ENCODE data around the gene ADAMTS9.

ADAMTS9 gene

DNA sequence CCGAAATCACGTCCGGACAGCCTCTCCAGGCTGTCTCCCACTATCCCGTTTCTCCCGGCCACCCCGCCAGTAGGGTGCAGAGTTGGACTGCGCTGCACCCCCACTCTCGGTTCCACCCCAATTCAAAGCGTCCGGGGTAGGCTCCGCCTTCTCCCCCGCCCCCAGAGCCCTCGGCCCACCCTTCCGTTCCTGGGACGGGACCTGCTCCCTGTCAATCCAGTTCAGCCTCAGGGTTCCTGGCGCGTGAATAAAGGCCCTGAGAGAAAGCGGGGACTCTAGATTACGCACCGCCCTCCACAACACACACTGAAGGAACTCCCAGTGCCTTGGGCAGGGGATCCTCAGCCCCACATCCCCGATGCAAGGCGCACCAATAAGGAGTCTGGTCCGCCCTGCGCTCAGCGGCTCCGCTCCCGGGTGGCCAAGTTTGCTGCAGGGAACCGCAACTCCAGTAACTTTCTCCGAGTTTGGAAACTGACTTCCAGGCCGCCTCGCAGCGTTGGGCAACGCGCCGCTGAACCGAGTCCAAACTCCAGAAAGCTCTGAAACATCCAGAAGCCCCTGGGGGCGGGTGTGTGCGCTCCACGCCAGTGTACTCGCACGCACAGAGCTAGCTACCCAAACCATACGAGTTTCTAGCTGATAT lies 1.9 kb downstream of the ADAMTS9 start:
- peaks cover 8% of the 10 kb centered on the region for H3K4me1 ChIP-seq (ENCODE audit: control insufficient read depth, insufficient read depth, low read length)
- peak overlapping the region; percentile 32; the same call in 1 of the 2 replicates for H3K4me3 ChIP-seq (ENCODE audit: low read length)
- peak; percentile 75 for DNase-seq (ENCODE audit: low read depth, low spot score)
- peaks cover 45% of the 10 kb centered on the region for H3K27me3 ChIP-seq (ENCODE audit: control insufficient read depth, insufficient read depth, low read length)
- no peaks in the 10 kb centered on the region for H3K36me3 ChIP-seq (ENCODE audit: control insufficient read depth, insufficient read depth, low read length)
- no peaks in the 10 kb centered on the region for H3K9me3 ChIP-seq (ENCODE audit: control insufficient read depth, insufficient read depth, low read length)
- WGBS (ENCODE audit: insufficient coverage, insufficient read length), result no CpG with 5 or more reads among the region's 42 CpGs
- no peak overlapping the region for H3K27ac ChIP-seq (ENCODE audit: low read length)

DNA sequence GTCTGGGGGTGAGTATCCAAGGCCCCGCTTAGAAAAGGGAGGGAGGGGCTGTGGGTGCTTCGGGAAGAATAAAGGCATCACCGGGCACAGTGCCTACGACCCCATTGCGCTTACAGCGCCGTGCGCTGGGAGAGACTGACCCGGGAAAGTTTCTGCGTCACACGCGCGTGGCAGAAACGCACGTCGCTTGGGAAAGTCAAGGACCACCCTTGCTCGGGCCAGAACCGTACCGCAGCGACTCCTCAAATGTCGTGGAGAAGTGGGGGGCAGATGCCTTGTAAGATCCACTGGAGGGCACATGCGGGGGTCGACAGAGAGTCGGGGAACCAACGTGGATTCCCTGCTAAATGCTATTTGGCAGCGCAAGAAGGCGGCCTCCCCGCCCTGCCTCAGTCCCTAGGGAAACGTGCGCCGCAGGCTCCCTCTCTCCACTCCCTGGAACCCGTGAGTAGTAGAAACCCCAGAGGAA lies 2.4 kb downstream of the ADAMTS9 start:
- H3K4me3 ChIP-seq (ENCODE audit: low read length), result peak overlapping the region; percentile 32; the same call in 1 of the 2 replicates
- peaks cover 49% of the 10 kb centered on the region for H3K27me3 ChIP-seq (ENCODE audit: control insufficient read depth, insufficient read depth, low read length)
- DNase-seq (ENCODE audit: low read depth, low spot score), result no peak
- H3K4me1 ChIP-seq (ENCODE audit: control insufficient read depth, insufficient read depth, low read length), result peaks cover 8% of the 10 kb centered on the region
- no peak overlapping the region for H3K27ac ChIP-seq (ENCODE audit: low read length)
- H3K36me3 ChIP-seq (ENCODE audit: control insufficient read depth, insufficient read depth, low read length), result no peaks in the 10 kb centered on the region
- no peaks in the 10 kb centered on the region for H3K9me3 ChIP-seq (ENCODE audit: control insufficient read depth, insufficient read depth, low read length)
- no CpG with 5 or more reads among the region's 32 CpGs for WGBS (ENCODE audit: insufficient coverage, insufficient read length)

DNA sequence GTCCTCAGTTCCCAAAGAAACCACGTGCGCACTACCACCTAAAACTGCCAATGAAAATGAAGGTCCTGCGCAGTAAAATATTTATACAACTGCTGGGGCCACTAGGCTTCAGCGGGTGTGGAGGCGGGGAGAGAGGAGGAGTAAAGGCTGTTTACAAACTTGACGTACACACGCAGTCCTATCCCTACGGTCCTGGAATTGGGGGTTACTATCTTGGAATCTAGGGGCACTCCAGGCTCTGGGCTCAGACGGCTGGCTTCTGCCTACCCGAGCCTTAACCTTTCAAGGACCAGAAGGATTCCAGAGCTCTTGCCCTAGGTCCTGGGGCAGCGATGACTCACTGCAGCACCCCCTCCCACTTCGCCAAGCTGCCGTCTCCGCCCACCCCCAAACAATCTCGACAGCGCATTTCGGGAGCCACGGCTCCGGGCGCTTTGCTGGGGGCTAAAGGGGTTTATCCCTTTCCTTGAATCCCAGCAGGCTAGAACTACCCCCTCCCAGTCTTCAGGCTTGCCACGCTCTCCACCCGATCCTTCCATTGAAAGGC lies 3.0 kb downstream of the ADAMTS9 start:
- peak overlapping the region; percentile 32; the same call in 1 of the 2 replicates for H3K4me3 ChIP-seq (ENCODE audit: low read length)
- peaks cover 8% of the 10 kb centered on the region for H3K4me1 ChIP-seq (ENCODE audit: control insufficient read depth, insufficient read depth, low read length)
- no CpG with 5 or more reads among the region's 22 CpGs for WGBS (ENCODE audit: insufficient coverage, insufficient read length)
- H3K9me3 ChIP-seq (ENCODE audit: control insufficient read depth, insufficient read depth, low read length), result no peaks in the 10 kb centered on the region
- H3K27ac ChIP-seq (ENCODE audit: low read length), result no peak overlapping the region
- DNase-seq (ENCODE audit: low read depth, low spot score), result no peak
- no peaks in the 10 kb centered on the region for H3K36me3 ChIP-seq (ENCODE audit: control insufficient read depth, insufficient read depth, low read length)
- H3K27me3 ChIP-seq (ENCODE audit: control insufficient read depth, insufficient read depth, low read length), result peaks cover 51% of the 10 kb centered on the region

DNA sequence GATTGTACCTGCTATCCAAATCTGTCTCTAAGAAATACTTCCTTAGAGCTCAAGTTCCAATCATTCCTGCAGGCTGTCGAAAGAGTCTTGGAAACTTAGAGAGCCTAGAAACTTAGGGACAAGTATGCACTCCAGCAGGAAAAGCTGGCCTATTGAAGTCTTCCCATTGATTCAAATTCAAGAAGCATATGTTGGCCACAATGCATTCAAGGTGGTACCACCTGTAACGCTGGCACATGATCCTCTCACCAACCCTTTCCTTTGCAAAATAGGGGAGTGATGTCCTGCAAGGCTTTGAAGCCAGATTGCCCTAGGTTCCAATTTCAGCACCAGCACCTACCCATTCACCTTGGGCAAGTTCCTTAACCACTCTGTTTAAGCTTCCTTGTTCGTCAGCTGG lies 6.0 kb downstream of the ADAMTS9 start:
- no peak for DNase-seq (ENCODE audit: low read depth, low spot score)
- H3K27me3 ChIP-seq (ENCODE audit: control insufficient read depth, insufficient read depth, low read length), result peaks cover 46% of the 10 kb centered on the region
- H3K4me1 ChIP-seq (ENCODE audit: control insufficient read depth, insufficient read depth, low read length), result peaks cover 9% of the 10 kb centered on the region
- H3K36me3 ChIP-seq (ENCODE audit: control insufficient read depth, insufficient read depth, low read length), result no peaks in the 10 kb centered on the region
- H3K27ac ChIP-seq (ENCODE audit: low read length), result no peak overlapping the region
- no peaks in the 10 kb centered on the region for H3K9me3 ChIP-seq (ENCODE audit: control insufficient read depth, insufficient read depth, low read length)
- H3K4me3 ChIP-seq (ENCODE audit: low read length), result no peak overlapping the region
- WGBS (ENCODE audit: insufficient coverage, insufficient read length), result no CpG with 5 or more reads among the region's 3 CpGs

DNA sequence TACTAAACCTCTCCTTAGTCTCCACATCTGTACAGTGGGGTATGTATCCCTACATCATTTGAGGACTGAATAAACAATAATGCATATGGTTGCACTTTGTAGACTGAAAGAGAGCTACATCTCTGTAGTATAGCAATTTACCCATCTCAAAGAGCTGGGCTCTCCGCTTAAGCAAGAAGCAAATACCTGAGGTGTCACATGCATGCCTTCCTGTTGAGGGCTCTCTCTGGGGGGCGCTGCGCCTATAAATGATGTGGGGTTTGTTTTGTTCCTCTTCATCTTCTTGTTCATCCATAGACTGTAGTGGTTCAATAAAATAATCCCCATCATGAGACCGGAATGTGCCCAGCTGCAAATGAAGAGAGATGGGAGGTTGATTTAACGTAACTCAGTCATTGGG lies 6.8 kb downstream of the ADAMTS9 start:
- no peak overlapping the region for H3K4me3 ChIP-seq (ENCODE audit: low read length)
- no peak for DNase-seq (ENCODE audit: low read depth, low spot score)
- H3K4me1 ChIP-seq (ENCODE audit: control insufficient read depth, insufficient read depth, low read length), result peaks cover 9% of the 10 kb centered on the region
- peaks cover 40% of the 10 kb centered on the region for H3K27me3 ChIP-seq (ENCODE audit: control insufficient read depth, insufficient read depth, low read length)
- H3K9me3 ChIP-seq (ENCODE audit: control insufficient read depth, insufficient read depth, low read length), result no peaks in the 10 kb centered on the region
- H3K27ac ChIP-seq (ENCODE audit: low read length), result no peak overlapping the region
- WGBS (ENCODE audit: insufficient coverage, insufficient read length), result no CpG with 5 or more reads among the region's 5 CpGs
- H3K36me3 ChIP-seq (ENCODE audit: control insufficient read depth, insufficient read depth, low read length), result no peaks in the 10 kb centered on the region

DNA sequence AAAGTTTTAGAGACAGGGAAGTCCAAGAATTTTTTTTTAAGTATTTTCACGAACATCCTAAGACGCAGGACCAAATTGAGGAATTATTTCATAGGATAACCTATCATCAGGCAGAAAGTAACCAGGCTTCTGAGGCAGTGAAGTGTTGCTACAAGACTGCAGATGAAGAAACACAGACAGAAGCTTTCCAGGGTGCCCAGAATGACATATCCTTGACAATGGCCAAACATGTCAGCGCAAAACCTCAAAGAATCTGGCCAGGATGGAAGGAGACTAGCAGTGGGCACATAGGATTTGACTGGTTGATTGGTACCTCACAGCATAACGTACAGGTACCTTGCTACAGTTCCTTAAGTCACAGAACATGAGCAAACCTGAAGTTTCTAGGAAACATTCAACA lies 7.5 kb downstream of the ADAMTS9 start:
- H3K4me1 ChIP-seq (ENCODE audit: control insufficient read depth, insufficient read depth, low read length), result peaks cover 9% of the 10 kb centered on the region

DNA sequence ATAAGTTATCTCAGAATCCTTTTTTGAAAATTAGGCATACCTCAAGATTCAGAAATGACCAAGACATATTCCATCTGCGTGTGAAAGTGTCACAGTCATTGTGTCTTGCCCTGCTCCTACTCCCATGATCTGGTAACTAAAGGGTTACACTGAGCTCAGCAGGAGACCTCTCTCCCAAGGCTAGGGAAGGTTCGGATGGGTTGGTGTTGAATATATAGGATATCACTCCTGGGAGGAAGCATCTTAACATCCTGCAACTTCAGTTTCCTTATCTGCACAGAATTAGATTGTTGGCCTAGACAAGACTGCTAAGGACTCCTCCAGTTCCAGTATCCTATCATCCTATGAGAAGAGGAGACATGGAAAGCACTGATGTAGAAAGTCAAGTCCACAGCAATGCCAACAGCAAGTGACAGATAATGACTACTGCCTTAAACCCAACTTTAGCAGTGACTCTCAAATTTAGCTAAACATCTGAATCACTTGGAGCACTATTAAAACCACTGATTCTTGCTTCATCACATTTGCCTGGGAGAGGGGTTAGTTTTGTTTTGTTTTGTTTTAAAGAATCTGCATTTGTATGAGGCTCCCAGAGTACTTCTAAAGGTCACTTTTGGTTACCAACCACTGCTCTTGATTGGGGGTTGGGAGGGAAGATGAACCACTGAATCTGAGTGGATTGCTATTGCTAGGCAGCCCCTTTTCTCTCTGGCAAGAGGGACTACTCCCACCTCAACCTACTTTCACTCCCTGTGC lies 9.7 kb downstream of the ADAMTS9 start:
- Histone ChIP-seq H3K27ac (ENCODE audit: low read length) (no peak overlapping the region), H3K9me3 (ENCODE audit: control insufficient read depth, insufficient read depth, low read length) (no peaks in the 10 kb centered on the region), H3K4me3 (ENCODE audit: low read length) (no peak overlapping the region), H3K27me3 (ENCODE audit: control insufficient read depth, insufficient read depth, low read length) (peaks cover 18% of the 10 kb centered on the region), H3K4me1 (ENCODE audit: control insufficient read depth, insufficient read depth, low read length) (peaks cover 4% of the 10 kb centered on the region), H3K36me3 (ENCODE audit: control insufficient read depth, insufficient read depth, low read length) (no peaks in the 10 kb centered on the region)
- no peak for DNase-seq (ENCODE audit: low read depth, low spot score)
- no CpG with 5 or more reads among the region's 2 CpGs for WGBS (ENCODE audit: insufficient coverage, insufficient read length)

More for the DNA sequence above, 7.5 kb downstream of the ADAMTS9 start:
- no peak for DNase-seq (ENCODE audit: low read depth, low spot score)
- Histone ChIP-seq H3K36me3 (ENCODE audit: control insufficient read depth, insufficient read depth, low read length) (no peaks in the 10 kb centered on the region), H3K4me3 (ENCODE audit: low read length) (no peak overlapping the region), H3K27ac (ENCODE audit: low read length) (no peak overlapping the region), H3K27me3 (ENCODE audit: control insufficient read depth, insufficient read depth, low read length) (peaks cover 39% of the 10 kb centered on the region), H3K9me3 (ENCODE audit: control insufficient read depth, insufficient read depth, low read length) (no peaks in the 10 kb centered on the region)
- no CpG with 5 or more reads among the region's 4 CpGs for WGBS (ENCODE audit: insufficient coverage, insufficient read length)

DNA sequence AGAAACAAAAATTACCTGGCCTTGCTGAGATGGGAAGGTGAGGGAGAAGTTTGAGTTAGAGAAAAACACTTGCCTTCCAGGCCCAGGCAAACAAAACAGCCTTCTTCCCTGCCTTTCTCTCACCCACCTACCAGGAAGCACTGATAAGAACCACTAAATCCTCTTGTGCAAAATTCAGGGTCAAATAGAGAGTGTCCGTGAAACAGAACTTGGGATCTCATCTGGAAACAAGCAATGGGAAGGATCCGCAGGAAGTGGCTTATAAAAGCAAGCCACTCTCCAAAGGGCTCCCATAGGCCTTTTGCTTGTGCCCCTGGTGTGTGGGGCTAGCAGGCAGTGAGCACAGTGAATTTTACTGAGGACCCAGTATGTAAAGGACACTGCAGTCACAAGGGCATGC lies 11.0 kb downstream of the ADAMTS9 start:
- H3K27me3 ChIP-seq (ENCODE audit: control insufficient read depth, insufficient read depth, low read length), result peaks cover 11% of the 10 kb centered on the region
- H3K4me1 ChIP-seq (ENCODE audit: control insufficient read depth, insufficient read depth, low read length), result peaks cover 2% of the 10 kb centered on the region; the same call in 1 of the 2 replicates
- H3K9me3 ChIP-seq (ENCODE audit: control insufficient read depth, insufficient read depth, low read length), result no peaks in the 10 kb centered on the region
- H3K4me3 ChIP-seq (ENCODE audit: low read length), result no peak overlapping the region
- no CpG with 5 or more reads among the region's 2 CpGs for WGBS (ENCODE audit: insufficient coverage, insufficient read length)
- no peak for DNase-seq (ENCODE audit: low read depth, low spot score)
- no peak overlapping the region for H3K27ac ChIP-seq (ENCODE audit: low read length)
- no peaks in the 10 kb centered on the region for H3K36me3 ChIP-seq (ENCODE audit: control insufficient read depth, insufficient read depth, low read length)

DNA sequence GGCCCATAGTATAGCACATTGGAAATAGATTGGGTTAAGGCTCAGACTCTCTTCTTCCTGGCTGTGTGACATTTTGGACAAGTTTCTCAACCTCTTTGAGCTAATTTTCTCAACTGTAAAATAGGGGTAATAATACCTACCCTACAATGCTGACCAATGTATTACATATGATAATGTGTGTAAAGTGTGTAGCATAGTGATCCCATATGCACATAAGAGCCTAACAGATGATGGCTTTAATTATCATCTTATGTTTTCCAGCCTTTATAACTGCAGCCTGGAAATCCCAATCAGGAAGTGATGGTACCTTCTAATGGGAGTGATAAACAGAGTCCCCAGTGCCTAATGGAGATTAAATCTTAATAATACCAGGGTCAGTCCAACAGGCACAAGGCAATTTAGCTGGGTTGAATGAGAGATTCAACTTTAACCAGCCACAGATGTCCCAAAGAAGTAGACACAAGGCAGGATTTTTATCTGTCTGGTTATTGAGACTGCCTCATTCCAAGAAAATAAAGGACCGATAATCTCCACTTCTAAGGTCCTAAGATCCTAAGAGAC lies 12.0 kb downstream of the ADAMTS9 start:
- no peak overlapping the region for H3K27ac ChIP-seq (ENCODE audit: low read length)
- WGBS (ENCODE audit: insufficient coverage, insufficient read length), result no CpG with 5 or more reads among the region's 1 CpG
- H3K4me1 ChIP-seq (ENCODE audit: control insufficient read depth, insufficient read depth, low read length), result peaks cover 2% of the 10 kb centered on the region; the same call in 1 of the 2 replicates
- no peak for DNase-seq (ENCODE audit: low read depth, low spot score)
- no peaks in the 10 kb centered on the region for H3K9me3 ChIP-seq (ENCODE audit: control insufficient read depth, insufficient read depth, low read length)
- H3K4me3 ChIP-seq (ENCODE audit: low read length), result no peak overlapping the region
- H3K27me3 ChIP-seq (ENCODE audit: control insufficient read depth, insufficient read depth, low read length), result peaks cover 9% of the 10 kb centered on the region
- H3K36me3 ChIP-seq (ENCODE audit: control insufficient read depth, insufficient read depth, low read length), result no peaks in the 10 kb centered on the region

DNA sequence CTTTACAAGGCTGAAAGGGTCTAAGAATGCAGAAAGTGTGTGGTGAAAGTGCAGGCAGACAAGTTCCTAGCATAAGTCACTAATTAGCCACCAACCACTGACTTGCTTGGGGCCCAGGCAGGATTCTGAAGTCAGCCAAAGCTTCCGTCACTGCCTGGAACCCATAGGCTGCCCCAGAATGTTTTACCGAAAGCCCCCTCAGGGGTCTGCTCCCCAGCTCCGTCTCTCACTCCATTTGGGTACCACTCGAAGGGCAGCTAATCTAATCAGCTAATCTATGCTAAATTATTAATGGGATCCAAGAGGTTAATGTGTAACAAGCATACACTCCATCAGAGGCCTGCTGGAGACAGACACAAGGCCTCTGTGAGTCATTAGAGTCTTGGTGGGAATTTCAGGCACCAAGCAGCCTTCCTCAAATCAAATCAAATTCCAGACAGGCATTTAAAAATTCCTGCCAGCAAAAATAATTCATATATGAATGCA lies 13.2 kb downstream of the ADAMTS9 start:
- DNase-seq (ENCODE audit: low read depth, low spot score), result no peak

More for the DNA sequence above, 13.2 kb downstream of the ADAMTS9 start:
- no peaks in the 10 kb centered on the region for H3K36me3 ChIP-seq (ENCODE audit: control insufficient read depth, insufficient read depth, low read length)
- H3K9me3 ChIP-seq (ENCODE audit: control insufficient read depth, insufficient read depth, low read length), result no peaks in the 10 kb centered on the region
- H3K4me3 ChIP-seq (ENCODE audit: low read length), result no peak overlapping the region
- peaks cover 2% of the 10 kb centered on the region; the same call in 1 of the 2 replicates for H3K4me1 ChIP-seq (ENCODE audit: control insufficient read depth, insufficient read depth, low read length)
- no peak overlapping the region for H3K27ac ChIP-seq (ENCODE audit: low read length)
- H3K27me3 ChIP-seq (ENCODE audit: control insufficient read depth, insufficient read depth, low read length), result peaks cover 2% of the 10 kb centered on the region; the same call in 1 of the 2 replicates
- WGBS (ENCODE audit: insufficient coverage, insufficient read length), result no CpG with 5 or more reads among the region's 4 CpGs
